HG02610 (cell line): Measurements from ENCODE around the gene GPR89B.
A peak's percentile ranks its signal among the peaks of the same experiment; 100 is the strongest.
"Not testable (repeated sequence)": the region's sequence is repeated elsewhere in the genome, so short reads cannot be mapped to it uniquely, and the experiment has no call there.

Experiments
- ATAC-seq: cut with Tn5 transposase; IDR thresholded peaks from one replicate; pipeline ENCODE4 v1.9.1; 2021; ENCODE audit warnings: mild to moderate bottlenecking, moderate library complexity; ENCODE audit not compliant: unreplicated experiment

The GPR89B gene

GRCh38 chr1:148027004-148027403 lies 98.8 kb downstream of the GPR89B start:
- not testable (repeated sequence) for ATAC-seq

DNA sequence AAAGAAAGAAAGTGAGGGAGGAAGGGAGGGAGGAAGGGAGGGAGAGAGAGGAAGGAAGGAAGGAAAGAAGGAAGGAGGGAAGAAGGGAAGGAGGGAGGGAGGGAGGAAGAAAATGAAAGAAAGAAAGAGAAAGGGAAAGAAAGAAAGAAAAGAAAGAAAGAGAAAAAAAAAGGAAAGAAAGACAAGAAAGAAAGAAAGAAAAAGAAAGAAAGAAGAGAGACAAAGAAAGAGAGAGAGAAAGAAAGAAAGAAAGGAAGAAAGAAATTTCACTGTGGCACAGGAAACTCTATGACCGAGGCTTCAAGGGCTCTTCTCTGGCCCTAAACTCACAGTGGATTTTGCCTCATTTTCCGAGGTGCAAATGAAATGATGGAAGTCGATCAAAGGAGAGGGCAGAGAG lies 104.0 kb downstream of the GPR89B start:
- ATAC-seq = not testable (repeated sequence)

GRCh38 chr1:148032690-148033089 lies 104.5 kb downstream of the GPR89B start:
- not testable (repeated sequence) for ATAC-seq

DNA sequence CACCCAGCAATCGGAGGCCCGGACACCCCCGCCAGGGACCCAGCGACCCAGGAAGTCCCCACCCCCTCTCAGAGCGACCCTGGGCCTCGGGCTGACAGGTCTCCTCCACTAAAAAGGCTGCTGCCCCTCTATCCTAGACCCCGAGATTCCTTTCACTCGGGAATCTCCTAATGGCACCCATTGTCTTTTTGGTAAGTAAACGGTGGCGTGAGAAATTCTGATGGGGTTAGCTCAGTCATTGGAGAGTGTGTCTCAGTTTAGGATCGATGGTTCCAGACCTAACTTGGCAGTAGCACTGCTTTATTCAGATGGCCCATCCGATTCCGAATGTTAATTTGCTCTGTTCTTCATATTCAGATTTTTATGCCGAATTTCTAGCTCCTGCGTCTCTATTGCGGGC lies 104.9 kb downstream of the GPR89B start:
- ATAC-seq = not testable (repeated sequence)

- ATAC-seq = peak; percentile 20
Measured at GRCh38 chr1:148037850-148038461, 109.7 kb downstream of the GPR89B start.

DNA sequence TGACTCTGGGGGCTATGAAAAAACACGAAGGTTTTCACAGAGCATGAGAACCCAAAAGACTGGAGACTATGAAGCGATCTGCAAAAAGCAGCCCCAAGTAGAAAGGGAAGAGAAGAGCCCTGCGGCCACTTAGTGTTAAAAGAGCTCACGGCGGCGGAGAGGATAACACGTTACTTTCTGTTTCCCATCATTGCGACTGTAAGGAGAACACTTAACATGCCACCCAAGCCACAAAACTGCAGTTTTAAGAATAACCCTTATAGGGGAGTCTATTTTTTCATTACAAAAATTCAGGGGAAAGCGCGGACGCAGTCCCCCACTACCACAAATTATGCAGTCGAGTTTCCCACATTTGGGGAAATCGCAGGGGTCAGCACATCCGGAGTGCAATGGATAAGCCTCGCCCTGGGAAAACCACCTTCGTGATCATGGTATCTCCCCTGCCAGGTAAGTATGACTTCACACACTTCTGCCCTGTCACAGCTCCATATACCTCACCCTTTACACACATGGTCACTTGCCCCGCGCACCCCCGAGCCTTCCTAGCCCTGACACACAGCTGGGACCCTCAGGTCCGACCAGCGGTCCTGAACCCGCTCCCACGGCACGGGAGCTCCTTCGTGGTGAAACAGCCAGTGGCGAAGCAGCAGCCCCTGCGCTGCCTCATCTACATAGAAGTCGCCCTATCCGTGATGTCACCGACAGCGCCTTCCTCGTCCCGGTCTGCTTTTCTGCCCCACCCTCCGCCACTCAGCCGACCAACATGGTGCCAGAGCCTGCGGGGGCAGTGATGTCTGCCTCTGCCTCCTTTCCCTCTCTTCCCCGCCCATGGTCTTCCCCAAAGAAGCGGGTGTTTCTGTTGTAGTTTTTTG lies 110.5 kb downstream of the GPR89B start:
- ATAC-seq = peak; percentile 75
